Ureter (tissue), 1 donor: Measurements from ENCODE around the gene CCM2. TPM values are rescaled to one million over a fixed set of nuclear protein-coding genes. Genes with fewer than 3 reads are reported as not detected.

Experiments
- DNase-seq: peaks from one replicate; pipeline ENCODE4 v3.0.0-alpha.2; 2020; ENCODE audit warnings: low spot score
- total RNA-seq: library from RNA; stranded (reverse); gene quantifications from one replicate; pipeline ENCODE4 v1.2.4, GENCODE V29; 2023
- donor health status: DM: yes; HTN: yes; CAD: no.

The CCM2 gene
- total RNA-seq, 1 donor from 2014 or later: 31.1 TPM

GRCh38 chr7:45080958-45081669 lies 81.1 kb downstream of the CCM2 start:
- no peak for DNase-seq

GRCh38 chr7:45081670-45081974 lies 81.6 kb downstream of the CCM2 start:
- no peak for DNase-seq

DNA sequence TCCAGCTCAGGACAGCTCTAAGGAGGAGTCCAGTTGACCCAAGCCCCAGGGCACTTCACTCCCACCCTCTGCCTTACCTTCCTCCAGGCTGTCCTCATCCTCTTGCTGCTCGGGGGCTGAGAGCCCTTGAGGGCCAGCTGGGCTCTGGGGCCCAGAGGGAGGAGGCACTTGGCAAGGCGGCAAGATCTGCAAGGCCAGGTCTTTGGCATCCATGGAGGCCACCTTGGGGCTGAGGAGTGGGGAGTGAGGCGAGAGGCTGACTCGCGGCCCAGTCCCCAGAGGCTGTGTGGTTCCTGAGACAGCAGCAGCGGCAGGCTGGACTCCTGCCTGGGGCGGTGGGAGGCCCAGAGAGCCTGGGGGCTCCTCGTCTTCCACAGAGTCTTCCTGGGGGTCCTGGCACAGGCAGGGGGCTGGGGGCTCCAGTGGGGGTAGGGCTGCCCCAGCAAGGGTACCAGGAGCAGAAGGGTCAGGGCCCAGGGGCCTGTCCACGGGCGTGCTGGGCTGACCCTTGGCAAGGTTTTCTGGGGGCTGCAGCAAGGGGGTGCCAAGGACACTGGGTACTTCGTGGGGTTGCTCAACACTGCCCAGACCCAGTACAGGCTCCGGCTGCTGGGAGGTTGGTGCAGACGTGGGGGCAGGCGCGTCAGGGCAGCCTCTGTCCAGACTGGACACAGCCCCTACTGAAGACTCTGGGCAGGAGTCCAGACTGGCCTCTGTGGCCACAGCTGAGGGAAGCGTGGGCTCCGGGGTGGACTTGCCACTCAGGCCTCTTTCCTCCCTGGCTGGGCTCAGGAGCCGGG lies 82.2 kb downstream of the CCM2 start:
- no peak for DNase-seq

- DNase-seq: no peak
Measured at GRCh38 chr7:45082831-45083331, 82.9 kb downstream of the CCM2 start.

GRCh38 chr7:45084336-45084735 lies 84.3 kb downstream of the CCM2 start:
- no peak for DNase-seq

DNA sequence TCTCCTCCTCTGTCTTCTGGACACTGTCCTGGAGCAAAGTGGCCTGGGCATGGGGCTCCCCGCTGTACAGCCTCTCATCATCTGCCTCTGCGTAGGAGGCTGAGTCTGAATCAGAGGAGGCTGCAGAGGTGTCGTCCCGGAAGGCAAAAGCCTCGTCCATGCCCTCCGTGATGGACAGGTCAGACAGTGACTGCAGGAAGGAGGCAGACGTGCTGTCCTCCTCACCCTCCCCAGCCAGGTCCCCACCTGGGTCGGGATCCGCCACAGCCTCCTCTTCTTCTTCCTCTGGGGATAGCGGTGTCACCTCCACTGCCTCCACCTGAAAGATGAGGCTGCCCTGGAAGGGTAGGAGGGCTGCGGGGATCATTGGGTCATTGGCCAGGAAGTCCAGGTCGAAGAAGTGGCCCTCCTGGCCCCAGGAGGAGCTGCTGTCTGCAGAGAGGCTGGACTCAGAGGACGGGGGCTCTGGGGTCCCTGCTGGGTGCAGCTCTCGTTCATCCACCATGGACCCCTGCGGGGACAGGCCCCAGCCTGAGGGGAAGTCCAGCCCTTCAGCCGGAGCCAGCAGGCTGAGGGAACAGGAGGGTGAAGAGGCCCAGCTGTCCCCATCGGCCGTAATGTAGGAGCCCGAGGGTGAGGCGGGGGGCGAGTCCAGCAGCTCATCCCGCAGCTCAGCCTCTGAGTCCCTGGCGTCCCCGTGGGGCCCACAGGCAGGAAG lies 85.1 kb downstream of the CCM2 start:
- DNase-seq: no peak

DNA sequence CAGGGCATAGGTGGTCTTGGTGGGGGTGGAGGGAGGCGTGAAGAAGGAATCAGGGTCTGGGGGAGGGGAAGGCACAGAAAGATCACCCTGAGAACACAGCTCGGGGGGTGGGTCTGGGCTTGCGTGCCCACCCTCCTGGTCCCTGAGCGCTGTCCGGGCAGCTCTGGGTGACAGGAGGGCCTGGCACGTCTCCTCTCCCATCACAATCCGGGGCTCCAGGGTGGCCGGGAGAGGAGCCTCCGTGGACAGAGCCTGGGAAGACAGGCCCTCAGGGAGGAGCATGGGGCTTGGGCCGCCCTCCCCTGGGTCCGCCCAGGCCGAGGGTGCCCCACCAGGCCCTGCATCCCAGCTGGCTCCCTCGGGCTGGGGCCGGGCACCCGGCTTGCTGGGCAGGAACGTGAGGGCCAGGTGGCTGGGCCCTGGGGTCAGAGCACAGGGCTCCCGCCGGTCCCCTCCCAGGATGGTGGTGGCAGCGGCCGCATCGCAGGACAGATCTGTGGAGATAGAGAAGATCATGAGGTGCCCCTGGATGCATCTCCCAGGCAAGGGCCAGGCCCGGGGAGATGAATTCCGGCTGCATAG lies 85.7 kb downstream of the CCM2 start:
- DNase-seq: no peak

DNA sequence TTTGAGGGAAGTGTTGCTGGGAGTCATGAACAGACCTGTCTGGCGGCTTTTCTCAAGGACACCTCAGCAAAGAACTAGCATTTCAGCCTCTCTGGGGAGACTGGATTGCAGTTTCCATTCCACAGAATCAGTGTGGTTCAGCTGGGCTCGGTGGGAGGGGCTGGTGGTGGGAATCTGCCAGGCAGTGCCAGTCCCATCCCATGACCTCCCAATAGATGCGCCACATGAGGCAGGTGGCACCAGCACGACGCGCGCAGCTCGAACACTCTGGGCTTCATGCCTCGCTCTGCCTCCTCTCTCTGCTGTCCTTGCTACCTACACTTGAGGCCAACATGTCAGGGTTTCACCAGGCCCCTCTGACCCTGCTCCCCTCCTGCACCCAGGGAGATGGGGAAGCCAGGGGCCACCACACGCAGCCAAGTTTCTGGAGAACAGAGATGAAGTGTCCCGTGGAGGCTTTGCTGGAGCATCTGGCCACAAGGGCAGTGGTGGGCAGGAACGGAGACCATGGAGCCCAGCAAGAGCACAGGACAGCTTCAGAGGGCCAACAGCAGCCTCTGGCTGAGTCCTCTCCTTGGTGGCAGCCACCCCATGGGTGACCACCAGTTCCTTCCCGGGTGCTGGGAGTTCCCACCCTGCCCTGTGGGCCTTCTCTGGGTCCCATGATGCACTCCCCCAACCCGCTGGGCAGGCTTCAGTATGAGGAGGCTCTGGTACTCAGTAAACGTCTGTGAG lies 86.5 kb downstream of the CCM2 start:
- no peak for DNase-seq

DNA sequence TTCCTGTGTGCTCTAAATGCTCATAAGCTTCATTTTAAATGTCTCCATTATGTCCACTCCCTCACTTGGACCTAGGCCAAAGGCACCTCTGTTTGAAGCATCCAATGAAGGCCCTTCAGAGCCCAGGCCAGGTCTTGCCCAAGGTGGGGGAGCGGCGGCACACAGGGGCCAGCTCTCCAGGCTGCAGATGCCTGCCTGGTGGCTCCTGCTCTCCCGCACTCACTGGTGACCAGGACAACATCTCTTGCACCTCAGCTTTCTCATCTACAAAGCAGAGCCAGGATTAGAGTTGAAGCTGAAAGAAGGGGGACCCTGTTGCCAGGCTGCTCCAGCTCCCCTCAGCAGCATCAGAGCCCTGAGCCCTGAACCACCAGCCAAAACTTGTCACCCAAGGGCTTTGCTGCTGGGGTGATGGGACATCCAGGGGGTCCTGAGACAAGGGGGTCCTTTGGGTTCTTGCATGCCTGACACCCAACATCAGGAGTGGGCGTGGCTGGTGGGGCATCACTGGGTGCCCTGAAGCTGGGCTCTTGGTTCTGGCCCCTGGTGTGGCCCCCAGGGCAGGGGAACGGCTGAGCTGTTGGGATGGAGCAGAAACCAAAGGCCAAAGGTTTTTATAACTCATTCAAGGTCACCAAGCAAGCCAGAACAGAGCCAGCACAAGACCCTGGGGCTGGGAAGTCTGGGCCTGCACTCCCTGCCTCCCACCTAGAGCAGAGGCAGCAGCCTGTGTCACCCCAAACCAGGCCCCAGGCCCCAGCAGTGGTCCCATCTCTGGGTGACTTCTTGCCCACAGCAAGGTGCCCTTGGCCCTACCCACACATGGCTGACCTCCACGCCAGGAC lies 87.5 kb downstream of the CCM2 start:
- DNase-seq: no peak

- DNase-seq: no peak
Measured at GRCh38 chr7:45088146-45088701, 88.2 kb downstream of the CCM2 start.

DNA sequence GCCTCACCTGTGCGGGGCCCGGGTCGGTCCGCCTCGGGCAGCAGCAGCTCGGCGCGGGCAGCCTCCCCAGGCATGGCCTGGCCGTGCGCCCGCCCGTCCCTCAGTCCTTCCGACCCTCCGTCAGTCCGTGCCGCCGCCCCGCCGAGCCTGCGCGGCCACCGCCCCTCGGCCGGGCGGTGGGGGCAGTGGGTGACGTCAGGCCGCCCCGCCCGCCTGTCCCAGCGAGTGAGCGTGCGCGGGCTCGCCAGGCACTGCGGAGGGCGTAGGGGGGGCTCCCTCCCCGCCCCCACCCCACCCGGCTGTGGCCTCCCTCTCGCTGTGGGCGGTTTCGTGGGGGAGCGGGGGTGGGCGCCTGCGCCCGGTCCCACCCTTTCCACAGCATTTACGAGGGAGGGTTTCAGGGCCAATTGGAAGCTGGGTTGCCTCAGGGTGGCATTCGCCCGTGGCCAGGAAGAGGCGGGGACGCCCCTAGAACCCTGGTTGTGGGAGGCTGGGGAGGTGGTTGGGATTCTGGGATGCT lies 88.9 kb downstream of the CCM2 start, which contains the start of gene NACAD:
NACAD (minus strand) TSS at position 149 of the 520 bp plus-strand sequence; CDS start at position 74, 75 bp downstream.
- DNase-seq: no peak

GRCh38 chr7:45089341-45089891 lies 89.4 kb downstream of the CCM2 start:
- peak; percentile 69 for DNase-seq

- DNase-seq: no peak
Measured at GRCh38 chr7:45092100-45092930, 92.3 kb downstream of the CCM2 start.

- no peak for DNase-seq
Measured at GRCh38 chr7:45092931-45093235, 92.9 kb downstream of the CCM2 start.

DNA sequence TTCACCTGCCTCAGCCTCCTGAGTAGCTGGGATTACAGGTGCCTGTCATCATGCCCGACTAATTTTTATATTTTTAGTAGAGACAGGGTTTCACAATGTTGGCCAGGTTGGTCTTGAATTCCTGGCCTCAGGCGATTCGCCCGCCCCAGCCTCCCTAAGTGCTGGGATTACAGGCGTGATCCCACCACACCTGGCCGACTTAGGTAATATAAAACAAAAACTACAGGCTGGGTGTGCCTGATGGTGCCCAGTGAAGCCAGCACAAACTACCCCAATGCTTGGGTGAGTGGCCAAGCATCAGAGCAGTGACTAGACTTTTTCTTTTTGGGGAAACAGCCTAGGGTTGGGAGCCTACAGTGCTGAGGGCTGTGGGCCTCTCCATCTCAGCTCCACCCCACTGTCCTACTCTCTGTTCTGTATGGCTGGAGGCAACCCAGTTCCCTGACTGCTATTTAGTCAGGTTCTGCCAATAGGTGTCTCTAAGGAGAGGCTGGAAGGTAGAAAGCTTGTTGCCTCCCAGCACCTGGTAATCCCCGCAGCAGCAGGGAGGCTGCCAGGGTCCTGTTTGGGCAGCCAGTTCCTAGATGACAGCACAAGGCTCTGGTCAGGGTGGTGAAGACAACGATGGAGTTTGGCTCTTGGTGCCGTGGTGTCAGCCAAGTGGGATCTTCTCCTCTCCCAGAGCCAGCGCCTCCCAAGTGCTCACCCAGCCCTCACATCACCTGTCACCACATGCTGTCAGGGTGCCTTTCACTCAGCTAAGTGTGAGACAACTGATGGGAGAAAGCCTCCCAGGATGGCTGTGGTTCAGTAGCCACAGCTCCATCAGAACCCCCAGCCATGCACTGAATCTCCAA lies 99.2 kb downstream of the CCM2 start:
- no peak for DNase-seq

GRCh38 chr7:45099891-45100760 lies 100.1 kb downstream of the CCM2 start:
- no peak for DNase-seq
